Naive B cell (primary cell): ENCODE results near the gene NCAN. TPM values are rescaled to one million over a fixed set of nuclear protein-coding genes. Genes with fewer than 3 reads are reported as not detected.

Experiments used
- ATAC-seq, 2 donors: fragments of 150-1000 bp; cut with Tn5 transposase; 2 replicates each; pipeline ENCODE4 v1.10.0; 2021; ENCODE audit warnings: low read depth in 2 of 2, mild to moderate bottlenecking in 2 of 2, moderate library complexity in 2 of 2
- DNase-seq: peaks from one replicate; pipeline ENCODE4 v3.0.0; 2022
- H3K27ac Mint-ChIP-seq, 6 donors: one replicate each; pipeline ENCODE4 v1.8.0; 2020 to 2022; ENCODE audit warnings: mild to moderate bottlenecking in 6 of 6, mixed read lengths in 6 of 6, moderate library complexity in 5 of 6, inconsistent platforms in 2 of 6
- H3K27me3 Mint-ChIP-seq, 3 donors: one replicate each; pipeline ENCODE4 v1.8.0; 2021 to 2022; ENCODE audit warnings: mixed read lengths in 3 of 3, mild to moderate bottlenecking in 1 of 3
- H3K36me3 Mint-ChIP-seq, 2 donors: one replicate each; pipeline ENCODE4 v1.8.0; 2020 to 2022; ENCODE audit warnings: mixed read lengths in 2 of 2, inconsistent platforms in 1 of 2, mild to moderate bottlenecking in 1 of 2
- H3K4me1 Mint-ChIP-seq, 3 donors: one replicate each; pipeline ENCODE4 v1.8.0; 2020 to 2022; ENCODE audit warnings: mixed read lengths in 3 of 3, inconsistent platforms in 1 of 3, mild to moderate bottlenecking in 1 of 3, moderate library complexity in 1 of 3
- H3K4me3 Mint-ChIP-seq, 8 donors: one replicate each; pipeline ENCODE4 v1.8.0; 2020 to 2022; ENCODE audit warnings: mild to moderate bottlenecking in 8 of 8, mixed read lengths in 8 of 8, moderate library complexity in 8 of 8, inconsistent platforms in 2 of 8
- H3K9me3 Mint-ChIP-seq, 7 donors: one replicate each; pipeline ENCODE4 v1.8.0; 2020 to 2022; ENCODE audit warnings: mixed read lengths in 7 of 7, mild to moderate bottlenecking in 5 of 7, inconsistent platforms in 2 of 7, moderate library complexity in 1 of 7
- polyA plus RNA-seq, 6 donors: library from polyadenylated mRNA; unstranded; fragments of 300-500 nt; fragmentation: Illumina TruSeq; gene quantifications; one replicate each; pipeline ENCODE4 v1.2.3, GENCODE V29; 2021; ENCODE audit warnings: low read depth in 6 of 6

NCAN gene
- polyA plus RNA-seq, 6 donors from 2014 or later, result not detected

DNA sequence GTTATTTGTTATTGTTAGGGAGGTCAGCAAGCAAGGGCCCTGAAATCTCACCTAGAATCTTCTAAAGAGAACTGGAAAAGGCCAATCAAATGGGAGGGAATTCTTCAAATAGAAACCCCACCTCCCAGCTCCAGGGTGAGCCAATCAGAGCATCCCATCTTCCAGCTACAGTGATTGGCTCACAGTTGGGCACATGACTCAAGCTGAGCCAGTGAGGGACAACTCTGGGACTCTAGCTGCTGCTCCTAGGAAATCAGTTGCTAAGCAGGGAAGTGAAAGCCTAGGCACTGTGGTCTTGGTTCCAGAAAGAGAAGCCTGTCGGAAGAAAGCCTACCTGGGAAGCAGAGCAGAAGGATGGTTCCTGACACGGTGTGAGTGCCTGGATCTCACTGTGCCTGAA is 48.0 kb downstream of the NCAN start:
- H3K9me3 Mint-ChIP-seq, result peaks cover 3 to 9% (median 5%) of the 10 kb centered on the region in 7 donors
- DNase-seq, result no peak
- H3K27ac Mint-ChIP-seq, result no peak overlapping the region
- peaks cover 0 to 8% of the 10 kb centered on the region in 2 donors for H3K36me3 Mint-ChIP-seq
- peak overlapping the region in 3 of 8 donors; percentile 11 to 54 (median 17) for H3K4me3 Mint-ChIP-seq
- peak in 1 of 2 donors; percentile 20 for ATAC-seq
- H3K4me1 Mint-ChIP-seq, result peaks cover 12 to 21% (median 15%) of the 10 kb centered on the region in 3 donors
- peaks cover 42 to 70% (median 66%) of the 10 kb centered on the region in 3 donors for H3K27me3 Mint-ChIP-seq

DNA sequence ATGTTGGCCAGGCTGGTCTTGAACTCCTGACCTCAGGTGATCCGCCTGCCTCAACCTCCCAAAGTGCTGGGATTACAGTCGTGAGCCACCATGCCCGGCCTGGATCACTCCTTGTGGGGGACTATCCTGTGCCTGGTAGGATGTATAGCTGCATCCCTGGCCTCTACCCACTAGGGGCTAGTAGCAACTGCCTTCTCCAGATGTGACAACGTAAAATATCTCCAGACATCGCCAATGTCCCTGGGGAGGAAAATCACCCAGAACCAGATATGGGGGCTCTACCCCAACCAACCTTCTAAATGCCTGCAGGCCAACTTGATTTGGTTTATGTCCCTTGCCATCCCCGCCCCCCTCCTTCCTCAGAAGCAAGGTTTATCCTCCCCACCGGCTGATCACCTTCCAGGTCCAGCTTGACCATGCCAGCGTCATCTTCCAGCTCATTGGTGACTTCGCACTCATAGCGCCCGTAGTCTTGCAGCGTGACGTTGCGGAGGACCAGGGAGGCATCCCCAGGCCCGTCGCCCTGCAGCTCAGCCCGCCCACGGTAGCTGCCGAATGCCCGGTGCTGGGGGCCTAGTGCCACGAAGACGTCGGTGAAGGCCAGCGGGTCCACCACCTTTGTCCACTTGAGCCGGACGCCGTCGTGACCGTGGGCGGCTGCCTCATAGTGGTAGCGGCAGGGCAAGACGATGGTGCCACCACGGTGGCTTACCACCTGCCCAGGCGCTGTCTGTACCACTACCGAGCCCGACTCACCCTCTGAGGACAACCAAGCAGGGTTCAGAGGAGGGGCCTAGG is 48.9 kb downstream of the NCAN start:
- peaks cover 12 to 21% (median 15%) of the 10 kb centered on the region in 3 donors for H3K4me1 Mint-ChIP-seq
- H3K4me3 Mint-ChIP-seq, result peak overlapping the region in 6 of 8 donors; percentile 40 to 81 (median 63)
- DNase-seq, result no peak
- H3K36me3 Mint-ChIP-seq, result peaks cover 0 to 8% of the 10 kb centered on the region in 2 donors
- peaks cover 3 to 9% (median 5%) of the 10 kb centered on the region in 7 donors for H3K9me3 Mint-ChIP-seq
- ATAC-seq, result peak; percentile 40 to 44
- peak overlapping the region in 1 of 6 donors; percentile 67 for H3K27ac Mint-ChIP-seq
- H3K27me3 Mint-ChIP-seq, result peaks cover 38 to 70% (median 57%) of the 10 kb centered on the region in 3 donors

DNA sequence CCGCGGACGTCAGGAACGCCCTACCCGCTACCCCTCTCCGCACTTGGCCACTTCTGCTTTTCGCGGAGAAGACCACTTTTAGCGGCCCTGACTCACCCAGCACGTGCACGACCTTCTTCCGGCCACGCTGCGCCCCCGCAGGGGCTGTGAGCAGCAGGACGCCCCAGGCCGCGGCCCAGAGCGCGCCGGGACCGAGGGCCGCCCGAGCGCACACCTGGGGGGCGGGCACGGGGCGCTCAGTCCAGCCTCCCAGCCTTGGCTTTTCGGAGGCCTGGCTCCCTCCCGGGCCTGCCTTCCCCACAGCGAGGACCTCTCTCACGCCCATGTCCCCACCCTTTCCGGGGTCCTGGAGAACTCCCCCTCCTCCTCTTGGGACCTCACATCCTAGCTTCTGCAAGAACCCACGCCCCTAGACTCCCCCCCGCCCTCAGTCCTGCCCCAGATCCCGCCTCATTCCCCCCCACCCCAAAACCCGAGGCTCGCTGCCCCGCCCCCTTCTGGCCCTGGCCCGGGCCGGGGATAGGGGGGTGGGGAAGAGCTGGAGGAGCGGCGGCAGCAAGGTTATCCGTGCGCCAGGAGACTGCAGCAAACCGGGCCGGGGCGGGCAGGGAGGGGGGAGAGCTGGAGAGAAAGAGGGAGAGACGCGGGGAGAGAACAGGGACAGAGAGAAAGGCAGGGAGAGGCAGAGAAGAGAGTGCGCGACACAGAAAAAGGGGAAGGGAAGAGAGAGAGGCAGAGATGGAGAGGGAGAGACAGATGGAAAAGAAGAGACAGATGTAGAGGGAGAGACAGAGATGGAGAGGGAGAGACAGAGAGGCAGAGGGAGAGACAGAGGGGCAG is 49.8 kb downstream of the NCAN start:
- Mint-ChIP-seq H3K9me3 (peaks cover 3 to 9% (median 5%) of the 10 kb centered on the region in 7 donors), H3K36me3 (peaks cover 0 to 8% of the 10 kb centered on the region in 2 donors), H3K27me3 (peaks cover 32 to 66% (median 48%) of the 10 kb centered on the region in 3 donors), H3K27ac (peak overlapping the region in 3 of 6 donors; percentile 10 to 33 (median 13)), H3K4me1 (peaks cover 9 to 21% (median 15%) of the 10 kb centered on the region in 3 donors), H3K4me3 (peak overlapping the region; percentile 53 to 81 (median 70))
- ATAC-seq (peak; percentile 79 to 81), DNase-seq (peak; percentile 46)

DNA sequence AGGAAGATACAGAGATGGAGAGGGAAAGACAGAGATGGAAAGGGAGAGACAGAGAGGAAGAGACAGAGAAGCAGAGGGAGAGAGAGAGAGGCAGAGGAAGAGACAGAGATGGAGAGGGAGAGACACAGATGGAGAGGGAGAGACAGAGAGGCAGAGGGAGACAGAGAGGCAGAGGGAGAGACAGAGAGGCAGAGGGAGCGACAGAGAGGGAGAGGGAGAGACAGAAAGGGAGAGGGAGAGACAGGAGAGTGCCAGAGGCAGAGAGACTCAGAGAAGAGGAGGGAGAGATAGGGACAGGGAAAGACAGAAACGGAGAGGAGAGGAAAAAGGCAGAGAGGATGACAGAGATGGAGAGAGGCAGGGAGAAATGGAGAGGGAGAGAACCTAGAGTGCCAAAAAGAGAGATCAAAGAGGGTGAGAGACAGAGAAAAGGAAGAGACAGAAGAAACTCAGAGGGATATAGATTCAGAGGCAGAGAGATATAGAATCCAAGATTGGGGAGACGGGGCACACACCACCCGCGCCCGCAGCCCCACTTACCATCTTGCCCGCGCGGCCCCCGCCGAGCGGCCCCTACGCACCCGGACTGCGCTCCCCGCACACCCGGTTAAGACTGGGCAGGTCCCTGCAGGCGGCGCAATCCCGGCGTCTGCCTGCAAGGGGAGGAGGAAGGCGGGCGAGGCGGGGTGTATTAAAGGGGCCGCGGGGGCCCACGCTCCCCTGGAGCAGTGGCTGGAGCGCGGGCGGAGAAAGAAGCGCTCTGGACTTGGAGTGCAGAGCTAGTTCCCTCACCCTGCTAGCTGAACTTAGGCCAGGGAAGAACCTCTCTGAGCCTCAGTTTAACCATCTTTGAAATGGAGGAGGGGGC is 50.7 kb downstream of the NCAN start:
- Mint-ChIP-seq H3K4me1 (peaks cover 9 to 21% (median 15%) of the 10 kb centered on the region in 3 donors), H3K36me3 (peaks cover 0 to 8% of the 10 kb centered on the region in 2 donors), H3K4me3 (peak overlapping the region; percentile 36 to 81 (median 66)), H3K27ac (peak overlapping the region in 5 of 6 donors; percentile 10 to 63 (median 28)), H3K27me3 (peaks cover 26 to 57% (median 40%) of the 10 kb centered on the region in 3 donors), H3K9me3 (peaks cover 3 to 9% (median 5%) of the 10 kb centered on the region in 7 donors)
- ATAC-seq (no peak), DNase-seq (no peak)

DNA sequence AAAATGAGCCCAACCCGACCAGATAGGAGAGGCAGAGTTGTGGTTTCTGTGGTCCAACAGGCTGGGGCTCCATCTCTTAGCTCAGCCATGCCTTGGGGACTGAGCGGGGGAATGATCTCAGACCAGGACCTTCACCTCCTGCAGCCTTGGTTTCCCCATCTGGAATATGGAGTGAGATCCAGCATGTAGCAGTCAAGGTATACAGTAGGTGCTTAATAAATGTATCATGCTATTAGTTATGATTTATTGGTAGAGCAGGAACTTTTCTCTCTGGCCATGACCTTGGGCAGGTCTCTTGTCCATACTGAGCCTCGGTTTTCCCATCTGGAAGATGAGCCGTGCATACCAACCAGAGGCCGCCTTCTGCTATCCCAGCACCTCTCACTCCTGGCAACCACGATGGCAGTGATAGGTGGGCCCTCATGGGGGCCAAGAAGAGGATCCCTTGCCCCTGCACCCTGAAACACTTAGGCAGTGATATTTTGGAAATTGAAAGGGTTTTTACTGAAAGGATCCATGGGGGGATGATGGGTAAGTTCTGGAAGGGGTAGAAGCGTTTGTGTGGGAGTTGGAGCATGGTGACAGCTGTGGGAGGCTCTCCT is 52.2 kb downstream of the NCAN start:
- H3K4me3 Mint-ChIP-seq, result no peak overlapping the region
- DNase-seq, result no peak
- H3K27me3 Mint-ChIP-seq, result peaks cover 23 to 50% (median 35%) of the 10 kb centered on the region in 3 donors
- H3K27ac Mint-ChIP-seq, result no peak overlapping the region
- H3K4me1 Mint-ChIP-seq, result peaks cover 9 to 21% (median 15%) of the 10 kb centered on the region in 3 donors
- ATAC-seq, result no peak
- peaks cover 2 to 9% (median 5%) of the 10 kb centered on the region in 7 donors for H3K9me3 Mint-ChIP-seq
- peaks cover 0 to 4% of the 10 kb centered on the region in 2 donors for H3K36me3 Mint-ChIP-seq

DNA sequence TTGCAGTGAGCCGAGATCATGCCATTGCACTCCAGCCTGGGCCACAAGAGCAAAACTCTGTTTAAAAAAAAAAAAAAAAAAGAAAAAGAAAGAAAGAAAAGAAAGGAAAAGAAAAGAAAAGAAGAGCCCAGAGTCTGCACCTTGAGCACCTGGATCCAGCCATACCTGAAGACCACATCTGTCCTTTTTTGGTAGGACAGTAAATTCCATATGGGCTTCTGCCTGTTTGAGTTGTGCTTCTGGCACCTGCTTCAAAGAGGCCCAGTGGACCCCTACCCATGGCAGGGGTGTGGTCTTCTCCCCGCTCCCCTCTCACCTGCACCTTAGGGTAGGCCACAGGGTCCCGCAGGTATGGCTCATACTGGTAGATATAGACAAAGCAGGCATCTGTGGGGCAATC is 55.5 kb downstream of the NCAN start:
- Mint-ChIP-seq H3K27ac (no peak overlapping the region), H3K4me1 (peaks cover 3 to 9% (median 3%) of the 10 kb centered on the region in 3 donors), H3K4me3 (no peak overlapping the region), H3K9me3 (peaks cover 0 to 2% (median 0%) of the 10 kb centered on the region in 7 donors), H3K36me3 (no peaks in the 10 kb centered on the region), H3K27me3 (peaks cover 7 to 34% (median 28%) of the 10 kb centered on the region in 3 donors)
- no peak for ATAC-seq
- no peak for DNase-seq

DNA sequence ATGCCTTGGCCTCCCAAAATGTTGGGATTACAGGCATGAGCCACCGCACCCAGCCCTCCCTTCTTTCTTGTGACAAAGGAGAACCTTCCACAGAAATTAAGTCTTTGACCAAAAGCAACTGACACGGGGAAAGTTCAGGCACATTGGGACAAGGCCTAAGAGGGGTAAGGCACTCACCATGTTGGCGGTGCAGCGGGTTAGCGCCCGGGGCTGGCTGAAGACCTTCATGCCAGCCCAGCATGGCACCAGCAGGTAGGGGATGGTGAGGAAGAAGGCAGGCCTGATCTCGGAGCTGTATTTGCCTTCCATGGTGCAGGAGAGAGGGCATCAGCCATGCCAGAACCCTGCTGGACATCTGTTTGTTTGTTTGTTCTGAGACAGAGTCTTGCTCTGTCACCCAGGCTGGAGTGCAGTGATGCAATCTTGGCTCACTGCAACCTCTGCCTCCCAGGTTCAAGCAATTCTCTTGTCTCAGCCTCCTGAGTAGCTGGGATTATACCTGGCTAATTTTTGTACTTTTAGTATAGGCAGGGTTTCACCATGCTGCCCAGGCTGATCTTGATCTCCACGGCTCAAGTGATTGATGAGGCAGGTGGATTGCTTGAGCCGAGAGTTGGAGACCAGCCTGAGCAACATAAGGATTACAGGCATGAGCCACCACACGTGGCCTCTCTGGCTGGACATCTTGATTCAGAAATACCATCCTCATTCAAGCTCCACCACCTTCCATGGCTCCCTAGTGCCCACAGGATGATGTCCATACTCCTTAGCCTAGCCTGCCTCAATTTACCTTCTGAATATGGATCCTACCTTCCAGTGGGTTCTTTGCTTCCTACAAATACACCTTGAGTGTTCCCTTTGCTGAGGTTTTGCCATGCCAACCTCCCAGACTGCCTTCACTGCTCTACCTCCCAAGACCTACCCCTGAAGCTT is 57.0 kb downstream of the NCAN start:
- ATAC-seq, result no peak
- Mint-ChIP-seq H3K27me3 (peaks cover 7 to 40% (median 28%) of the 10 kb centered on the region in 3 donors), H3K9me3 (peaks cover 0 to 2% (median 0%) of the 10 kb centered on the region in 7 donors), H3K36me3 (peaks cover 0 to 3% of the 10 kb centered on the region in 2 donors), H3K4me3 (no peak overlapping the region), H3K27ac (no peak overlapping the region), H3K4me1 (peaks cover 5 to 9% (median 6%) of the 10 kb centered on the region in 3 donors)
- DNase-seq, result no peak

DNA sequence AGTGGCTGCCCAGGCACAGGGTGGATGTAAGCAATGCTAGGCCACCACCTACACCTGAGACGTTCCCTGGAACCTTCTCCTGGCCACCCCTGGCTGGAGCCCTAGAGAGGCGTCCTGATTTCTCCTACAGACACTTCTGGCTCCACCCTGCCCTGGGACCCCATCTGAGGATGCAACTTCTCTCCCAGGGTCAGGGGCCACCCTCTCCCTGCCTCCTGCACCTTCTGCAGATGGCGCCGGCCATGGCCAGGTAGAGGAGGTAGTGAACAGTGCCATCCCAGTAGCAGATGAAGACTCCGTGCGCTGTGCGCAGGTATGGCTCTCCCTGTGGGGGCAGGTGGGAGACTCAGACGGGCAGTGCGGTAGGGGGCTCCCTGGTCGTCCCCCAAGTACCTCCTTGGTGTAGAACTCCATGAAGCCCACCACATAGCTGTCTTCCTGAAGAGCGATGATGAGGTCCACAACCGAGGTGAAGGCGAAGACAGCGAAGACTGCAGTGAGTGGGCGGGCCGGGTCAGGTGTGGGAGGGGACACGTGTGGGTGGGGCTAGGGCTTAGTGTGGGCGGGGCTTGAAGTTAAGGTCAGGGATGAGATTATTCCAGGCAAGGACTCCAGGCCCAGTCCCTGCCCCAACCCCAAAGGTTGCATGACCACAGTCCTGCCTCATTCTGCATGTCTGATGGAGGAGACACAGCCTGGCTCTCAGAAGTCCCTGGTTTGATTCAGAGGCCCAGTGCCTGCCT is 58.4 kb downstream of the NCAN start:
- Mint-ChIP-seq H3K4me1 (peaks cover 8 to 15% (median 11%) of the 10 kb centered on the region in 3 donors), H3K4me3 (no peak overlapping the region), H3K36me3 (peaks cover 0 to 9% of the 10 kb centered on the region in 2 donors), H3K27ac (peak overlapping the region in 1 of 6 donors; percentile 42), H3K9me3 (peaks cover 0 to 2% (median 0%) of the 10 kb centered on the region in 7 donors), H3K27me3 (peaks cover 7 to 46% (median 30%) of the 10 kb centered on the region in 3 donors)
- DNase-seq (no peak), ATAC-seq (no peak)

DNA sequence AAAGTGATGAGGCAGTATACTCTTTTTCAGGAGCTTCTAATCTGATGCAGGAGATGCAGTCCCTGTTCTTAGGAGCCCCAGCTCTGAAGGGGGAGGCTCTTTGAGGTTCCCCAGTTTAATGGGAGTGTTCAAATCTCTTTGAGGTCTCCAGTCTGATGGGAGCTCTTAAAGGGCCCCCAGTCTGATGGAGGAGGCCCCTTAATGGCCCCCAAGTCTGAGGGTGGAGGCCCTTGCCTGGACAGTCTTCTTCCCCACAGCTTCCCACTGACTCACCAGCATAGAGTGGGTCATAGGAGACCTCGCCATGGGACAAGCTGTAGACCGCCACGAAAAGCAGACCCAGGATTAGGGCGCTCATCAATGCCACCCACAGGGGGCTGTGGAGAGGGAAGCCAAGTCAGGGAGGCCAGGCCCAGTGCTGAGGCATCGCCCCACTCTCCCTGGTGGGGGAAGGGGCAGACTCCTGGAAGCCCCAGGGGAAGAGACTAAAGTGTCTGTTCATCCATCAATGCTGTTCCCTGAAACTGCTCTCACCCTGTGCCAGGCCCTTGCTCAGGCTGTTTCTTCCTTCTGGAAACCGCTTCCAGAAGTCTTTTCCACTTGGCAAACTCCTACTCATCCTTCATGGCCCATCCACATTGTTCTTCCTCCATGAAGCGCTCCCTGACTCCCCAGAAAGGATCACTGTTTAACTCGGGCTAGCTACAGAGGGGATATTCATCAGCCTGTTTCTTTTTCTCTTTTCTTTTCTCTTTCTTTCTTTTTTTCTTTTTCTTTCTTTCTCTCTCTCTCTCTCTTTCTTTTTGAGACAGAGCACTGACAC is 59.2 kb downstream of the NCAN start:
- peaks cover 8 to 15% (median 11%) of the 10 kb centered on the region in 3 donors for H3K4me1 Mint-ChIP-seq
- H3K36me3 Mint-ChIP-seq, result peaks cover 0 to 9% of the 10 kb centered on the region in 2 donors
- DNase-seq (no peak), ATAC-seq (no peak)
- no peak overlapping the region for H3K4me3 Mint-ChIP-seq
- peaks cover 0 to 2% (median 0%) of the 10 kb centered on the region in 7 donors for H3K9me3 Mint-ChIP-seq
- peaks cover 7 to 38% (median 30%) of the 10 kb centered on the region in 3 donors for H3K27me3 Mint-ChIP-seq
- no peak overlapping the region for H3K27ac Mint-ChIP-seq
